Activated CD8-positive, alpha-beta T cell treated with anti-CD3 and anti-CD28 coated beads for 36 hours (primary cell): ENCODE measurements around the gene HOTAIR. TPM values are rescaled to one million over a fixed set of nuclear protein-coding genes. Genes with fewer than 3 reads are reported as not detected.
A peak's percentile ranks its signal among the peaks of the same experiment; 100 is the strongest.

Experiments
- ATAC-seq: fragments of 200-7000 bp; cut with Tn5 transposase; one replicate; pipeline ENCODE4 v1.10.0; 2021; ENCODE audit warnings: mild to moderate bottlenecking, moderate library complexity
- CTCF ChIA-PET: fragments of 350-600 bp; sonication (Branson Sonifier 250); formaldehyde crosslinking; loops from one replicate; lab custom pipeline; 2021; ENCODE audit warnings: antibody characterized with exemption; lab: Charles Lee
- POLR2A ChIA-PET: fragments of 350-600 bp; sonication (Branson Sonifier 250); formaldehyde crosslinking; loops from one replicate; lab custom pipeline; 2021; ENCODE audit warnings: antibody characterized with exemption; lab: Charles Lee
- DNase-seq: peaks from one replicate; pipeline ENCODE4 v3.0.0-alpha.2; 2020
- H3K27ac Mint-ChIP-seq: one replicate; pipeline ENCODE4 v1.8.0; 2021; ENCODE audit warnings: mild to moderate bottlenecking, mixed read lengths
- H3K27me3 Mint-ChIP-seq: one replicate; pipeline ENCODE4 v1.8.0; 2021; ENCODE audit warnings: mixed read lengths
- H3K36me3 Mint-ChIP-seq: one replicate; pipeline ENCODE4 v1.8.0; 2021; ENCODE audit warnings: low read depth, mixed read lengths
- H3K4me1 Mint-ChIP-seq: one replicate; pipeline ENCODE4 v1.8.0; 2021; ENCODE audit warnings: low read depth, mixed read lengths
- H3K4me3 Mint-ChIP-seq: one replicate; pipeline ENCODE4 v1.8.0; 2021; ENCODE audit warnings: mild to moderate bottlenecking, moderate library complexity, mixed read lengths
- H3K9me3 Mint-ChIP-seq: one replicate; pipeline ENCODE4 v1.8.0; 2021; ENCODE audit warnings: mixed read lengths
- CTCF ChIP-seq: fragments of 200-600 bp; IDR thresholded peaks from one replicate; pipeline ENCODE4 v1.8.0; 2022; ENCODE audit warnings: antibody characterized with exemption, mild to moderate bottlenecking
- intact Hi-C: fragments of 100-400 bp; cut with micrococcal nuclease; formaldehyde crosslinking; loops from one replicate; pipeline ENCODE4 v1.10.0; 2022
- total RNA-seq, 2 experiments: library from RNA; stranded (reverse); gene quantifications; one replicate each; pipeline ENCODE4 v1.2.3, GENCODE V29; 2021

The HOTAIR gene
- total RNA-seq, 2 experiments from 2014 or later = not detected

DNA sequence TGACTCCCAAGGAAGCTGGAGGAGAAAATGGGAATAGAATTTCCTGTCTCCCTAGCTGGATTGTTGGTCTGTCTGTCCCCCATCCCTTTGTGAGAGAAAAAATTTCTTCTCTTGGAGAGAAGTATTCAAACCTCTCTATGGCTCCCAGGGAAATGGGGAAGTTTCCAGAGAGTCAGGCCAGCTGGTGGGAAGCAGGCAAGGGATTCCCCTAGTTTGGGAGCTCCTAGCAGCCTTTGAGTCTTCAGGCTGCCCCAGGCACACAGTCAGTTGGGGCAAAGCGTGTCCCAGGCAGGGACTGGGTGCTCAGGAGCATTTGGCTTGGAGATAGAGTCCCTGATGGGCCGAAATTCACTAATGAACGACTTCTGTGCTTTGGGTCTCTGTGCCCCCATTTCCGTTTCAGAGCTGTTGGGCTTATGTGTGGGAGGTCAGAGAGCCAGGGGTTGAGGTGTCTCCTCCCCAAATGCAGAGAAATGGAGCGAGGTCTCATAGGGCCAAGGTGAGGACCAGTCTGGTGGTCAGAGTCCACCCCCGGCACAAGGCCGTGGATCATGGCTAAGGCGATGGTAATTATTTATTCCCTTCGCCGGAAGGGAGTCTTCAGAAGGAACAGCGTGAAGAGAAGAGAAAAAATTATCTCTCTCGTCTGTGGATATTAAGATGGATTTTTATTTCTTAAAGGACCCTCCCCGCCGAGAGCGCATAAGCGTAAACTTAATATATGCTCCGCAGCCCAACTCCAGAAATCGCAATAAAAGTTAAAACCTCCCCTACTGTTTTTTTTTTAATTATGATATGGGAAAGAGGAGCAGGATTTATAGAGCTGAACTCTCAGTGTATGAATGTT, 18.6 kb upstream of the HOTAIR start:
- ChIA-PET CTCF (interaction anchor here (1.3 to 4.0 kb wide), 7 partner anchors 9 to 247 kb away, joined by 3 to 27 read pairs (median 5); partner anchors contain the start of genes HOXC10 and HOXC5), POLR2A (interaction anchor here (1.0 kb wide), 2 partner anchors 8 to 42 kb away, joined by 3 read pairs; no protein-coding TSS in a partner anchor)
- Mint-ChIP-seq H3K27me3 (peaks cover 88% of the 10 kb centered on the region), H3K36me3 (peaks cover 2% of the 10 kb centered on the region), H3K4me1 (peaks cover 46% of the 10 kb centered on the region), H3K4me3 (no peak overlapping the region), H3K9me3 (no peaks in the 10 kb centered on the region), H3K27ac (no peak overlapping the region)
- ATAC-seq = no peak
- no peak for TF ChIP-seq CTCF
- no peak for DNase-seq
- intact Hi-C loops = loop anchor here (5.0 kb wide), 1 partner anchor 36 kb away; no protein-coding TSS in a partner anchor

DNA sequence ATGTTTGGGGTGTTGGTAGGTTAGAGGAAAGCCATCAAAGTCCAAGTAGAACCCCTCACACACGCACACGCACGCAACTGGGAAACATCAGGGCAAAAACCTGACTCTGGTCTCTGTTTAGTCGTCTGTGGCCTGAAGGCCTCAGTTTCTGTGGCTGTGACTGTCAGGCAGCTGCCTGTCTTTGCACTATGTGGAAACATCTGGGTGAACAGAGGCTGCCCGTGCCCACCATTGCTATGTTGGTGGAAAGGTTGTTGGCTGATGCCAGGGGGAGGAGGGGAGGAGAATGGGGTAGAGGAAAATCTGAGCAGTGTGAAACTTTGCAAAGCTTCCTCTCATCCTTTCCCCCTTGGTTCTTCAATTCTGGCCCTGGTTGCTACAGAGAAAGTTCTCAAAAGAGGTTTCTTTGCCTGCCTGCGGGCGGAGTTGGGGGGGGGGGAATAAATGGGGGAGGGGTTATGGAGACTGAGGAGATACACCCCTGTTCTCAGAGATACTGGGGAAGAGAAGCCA, 17.7 kb upstream of the HOTAIR start:
- Mint-ChIP-seq H3K4me1 (peaks cover 43% of the 10 kb centered on the region), H3K9me3 (no peaks in the 10 kb centered on the region), H3K27me3 (peaks cover 88% of the 10 kb centered on the region), H3K27ac (no peak overlapping the region), H3K36me3 (peaks cover 2% of the 10 kb centered on the region), H3K4me3 (no peak overlapping the region)
- ChIA-PET CTCF (interaction anchor here (1.1 to 4.0 kb wide), 10 partner anchors 12 to 246 kb away, joined by 3 to 27 read pairs (median 4); partner anchors contain the start of genes HOXC5 and HOXC8), POLR2A (interaction anchor here (1.0 kb wide), 2 partner anchors 9 to 41 kb away, joined by 3 read pairs; no protein-coding TSS in a partner anchor)
- intact Hi-C loops = loop anchor here (5.0 kb wide), 1 partner anchor 35 kb away; no protein-coding TSS in a partner anchor
- DNase-seq (no peak), ATAC-seq (peak; percentile 32)
- TF ChIP-seq CTCF = no peak

DNA sequence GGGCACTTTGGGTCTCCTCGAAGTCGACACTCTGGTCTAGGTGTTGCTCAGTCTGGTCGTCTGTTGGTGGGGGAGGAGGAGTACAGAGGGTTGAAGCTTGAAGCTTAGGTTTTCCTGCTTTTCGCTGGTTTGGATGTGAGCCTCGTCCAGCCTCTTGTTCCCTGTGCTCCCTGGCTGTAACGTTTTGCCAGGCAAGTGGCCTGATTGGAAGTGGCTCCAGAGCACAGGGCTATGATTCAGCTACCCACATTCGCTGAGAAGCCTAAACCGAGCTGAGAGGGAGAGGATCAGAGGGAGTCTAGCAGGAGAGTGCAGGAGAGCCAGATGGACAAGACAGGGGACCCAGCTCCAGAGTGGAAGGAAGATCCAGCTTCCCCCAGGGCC, 16.3 kb upstream of the HOTAIR start:
- no peak overlapping the region for H3K4me3 Mint-ChIP-seq
- H3K27me3 Mint-ChIP-seq = peaks cover 92% of the 10 kb centered on the region
- intact Hi-C loops = loop anchor here (5.0 kb wide), 1 partner anchor 34 kb away; no protein-coding TSS in a partner anchor
- no peak for DNase-seq
- peaks cover 43% of the 10 kb centered on the region for H3K4me1 Mint-ChIP-seq
- peaks cover 2% of the 10 kb centered on the region for H3K36me3 Mint-ChIP-seq
- no peak for TF ChIP-seq CTCF
- CTCF ChIA-PET = interaction anchor here (1.1 to 4.0 kb wide), 11 partner anchors 13 to 245 kb away, joined by 3 to 27 read pairs (median 5); partner anchors contain the start of gene HOXC8
- no peaks in the 10 kb centered on the region for H3K9me3 Mint-ChIP-seq
- H3K27ac Mint-ChIP-seq = no peak overlapping the region
- POLR2A ChIA-PET = interaction anchor here (0.8 to 1.2 kb wide), 2 partner anchors 39 to 201 kb away, joined by 3 read pairs; no protein-coding TSS in a partner anchor
- ATAC-seq = no peak

DNA sequence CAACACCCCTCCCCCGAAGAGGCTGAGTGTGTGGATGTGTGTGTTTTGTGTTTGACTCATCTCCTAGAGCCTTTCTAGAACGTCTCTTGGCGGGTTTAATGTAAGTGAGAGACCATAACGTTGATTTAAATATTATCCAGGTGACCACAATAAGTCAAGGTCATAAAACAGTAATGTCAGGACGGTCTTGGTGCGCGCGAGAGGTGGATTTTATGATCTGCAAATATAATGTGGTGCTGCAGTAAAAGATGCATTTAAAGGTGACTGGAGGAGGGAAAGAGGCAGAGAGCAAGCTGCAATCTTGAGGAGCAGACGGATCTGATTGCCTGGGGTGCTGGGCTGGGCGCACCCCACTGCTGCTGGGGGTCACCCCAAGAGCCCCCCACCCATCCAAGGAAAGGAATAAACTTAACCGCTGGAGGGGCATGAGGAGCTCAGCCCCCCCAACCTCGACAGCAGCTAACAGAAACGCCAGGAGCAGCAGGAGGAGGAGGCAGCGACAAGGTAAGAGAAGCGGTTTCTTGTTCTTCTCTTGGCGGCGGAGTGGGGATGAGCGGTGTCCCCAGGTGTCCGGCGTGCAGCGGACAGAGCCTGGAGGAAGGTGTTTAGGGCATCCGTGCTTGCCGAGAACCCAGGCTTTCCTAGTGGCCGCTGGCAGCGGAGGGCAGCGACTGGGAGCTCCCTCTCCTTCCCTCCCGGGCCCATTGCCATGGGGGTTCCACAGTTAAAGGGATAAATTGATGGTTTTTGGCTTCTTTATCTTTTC, 15.7 kb upstream of the HOTAIR start:
- Mint-ChIP-seq H3K27ac (no peak overlapping the region), H3K36me3 (peaks cover 2% of the 10 kb centered on the region), H3K4me1 (peaks cover 41% of the 10 kb centered on the region), H3K9me3 (no peaks in the 10 kb centered on the region), H3K27me3 (peaks cover 94% of the 10 kb centered on the region), H3K4me3 (no peak overlapping the region)
- ChIA-PET POLR2A (interaction anchor here (0.8 to 1.2 kb wide), 2 partner anchors 38 to 201 kb away, joined by 3 read pairs; no protein-coding TSS in a partner anchor), CTCF (interaction anchor here (0.7 to 4.0 kb wide), 10 partner anchors 8 to 244 kb away, joined by 3 to 27 read pairs (median 5); no protein-coding TSS in a partner anchor)
- no peak for ATAC-seq
- no peak for TF ChIP-seq CTCF
- intact Hi-C loops = loop anchor here (5.0 kb wide), 1 partner anchor 33 kb away; no protein-coding TSS in a partner anchor
- DNase-seq = no peak
